Glutamatergic neuron (in vitro differentiated cells): Measurements from ENCODE around the gene GJA3. TPM values are rescaled to one million over a fixed set of nuclear protein-coding genes. Genes with fewer than 3 reads are reported as not detected.
A peak's percentile ranks its signal among the peaks of the same experiment; 100 is the strongest.

ENCODE experiments used
- DNase-seq: peaks from one replicate; pipeline ENCODE4 v3.0.0; 2022
- H3K27ac Mint-ChIP-seq: one replicate; pipeline ENCODE4 v1.8.0; 2020; ENCODE audit warnings: mild to moderate bottlenecking, mixed read lengths, inconsistent platforms; ENCODE audit not compliant: unreplicated experiment
- H3K27me3 Mint-ChIP-seq: one replicate; pipeline ENCODE4 v1.8.0; 2020; ENCODE audit warnings: mild to moderate bottlenecking, moderate library complexity, mixed read lengths, inconsistent platforms; ENCODE audit not compliant: unreplicated experiment
- H3K36me3 Mint-ChIP-seq: one replicate; pipeline ENCODE4 v1.8.0; 2020; ENCODE audit warnings: mild to moderate bottlenecking, mixed read lengths, inconsistent platforms; ENCODE audit not compliant: unreplicated experiment
- H3K4me1 Mint-ChIP-seq: one replicate; pipeline ENCODE4 v1.8.0; 2020; ENCODE audit warnings: mild to moderate bottlenecking, low read depth, mixed read lengths, inconsistent platforms; ENCODE audit not compliant: unreplicated experiment
- H3K4me3 Mint-ChIP-seq: one replicate; pipeline ENCODE4 v1.8.0; 2020; ENCODE audit warnings: mild to moderate bottlenecking, mixed read lengths, inconsistent platforms; ENCODE audit not compliant: unreplicated experiment
- H3K9me3 Mint-ChIP-seq: one replicate; pipeline ENCODE4 v1.8.0; 2020; ENCODE audit warnings: mild to moderate bottlenecking, moderate library complexity, mixed read lengths, inconsistent platforms; ENCODE audit not compliant: unreplicated experiment
- total RNA-seq: library from RNA; stranded (reverse); fragmentation: NEBNext Ultra II Directional; extraction: Animal tissue kit (Norgen Biotek cat#: 25700); gene quantifications from one replicate; pipeline ENCODE4 v1.2.1, GENCODE V29; 2021; ENCODE audit not compliant: unreplicated experiment
- TF ChIP-seq, protein P1 (sequence below): fragments of 200-600 bp; sonication (generic); IDR thresholded peaks from one replicate; pipeline ENCODE4 v1.5.0; 2021; ENCODE audit not compliant: partially characterized antibody, unreplicated experiment

GJA3 gene
- total RNA-seq, 1 donor from 2014 or later: not detected

DNA sequence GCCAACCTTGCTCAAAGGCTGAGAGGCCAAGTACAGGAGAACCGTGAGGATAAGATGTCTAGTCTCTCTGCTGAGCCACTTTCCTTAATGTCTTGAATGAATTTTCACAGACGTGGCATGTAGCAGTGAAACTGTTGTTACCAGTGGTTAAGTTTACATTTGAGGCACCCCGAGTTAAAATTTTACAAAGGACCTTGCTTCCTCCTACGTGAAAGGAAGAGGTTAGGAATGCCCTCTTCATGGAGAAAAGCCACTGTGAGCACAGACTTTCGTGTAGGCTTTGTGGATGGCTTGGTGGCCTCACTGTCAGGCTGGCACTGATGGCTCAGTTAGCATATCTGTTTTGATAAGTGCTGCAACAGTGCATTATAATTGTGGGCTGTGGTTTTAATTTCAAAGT lies 29.2 kb upstream of the GJA3 start:
- H3K4me3 Mint-ChIP-seq: no peak overlapping the region
- peaks cover 6% of the 10 kb centered on the region for H3K36me3 Mint-ChIP-seq
- H3K9me3 Mint-ChIP-seq: peaks cover 3% of the 10 kb centered on the region
- no peak overlapping the region for H3K27ac Mint-ChIP-seq
- peaks cover 10% of the 10 kb centered on the region for H3K4me1 Mint-ChIP-seq
- TF ChIP-seq, protein P1, sequence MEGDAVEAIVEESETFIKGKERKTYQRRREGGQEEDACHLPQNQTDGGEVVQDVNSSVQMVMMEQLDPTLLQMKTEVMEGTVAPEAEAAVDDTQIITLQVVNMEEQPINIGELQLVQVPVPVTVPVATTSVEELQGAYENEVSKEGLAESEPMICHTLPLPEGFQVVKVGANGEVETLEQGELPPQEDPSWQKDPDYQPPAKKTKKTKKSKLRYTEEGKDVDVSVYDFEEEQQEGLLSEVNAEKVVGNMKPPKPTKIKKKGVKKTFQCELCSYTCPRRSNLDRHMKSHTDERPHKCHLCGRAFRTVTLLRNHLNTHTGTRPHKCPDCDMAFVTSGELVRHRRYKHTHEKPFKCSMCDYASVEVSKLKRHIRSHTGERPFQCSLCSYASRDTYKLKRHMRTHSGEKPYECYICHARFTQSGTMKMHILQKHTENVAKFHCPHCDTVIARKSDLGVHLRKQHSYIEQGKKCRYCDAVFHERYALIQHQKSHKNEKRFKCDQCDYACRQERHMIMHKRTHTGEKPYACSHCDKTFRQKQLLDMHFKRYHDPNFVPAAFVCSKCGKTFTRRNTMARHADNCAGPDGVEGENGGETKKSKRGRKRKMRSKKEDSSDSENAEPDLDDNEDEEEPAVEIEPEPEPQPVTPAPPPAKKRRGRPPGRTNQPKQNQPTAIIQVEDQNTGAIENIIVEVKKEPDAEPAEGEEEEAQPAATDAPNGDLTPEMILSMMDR: no peak
- DNase-seq: no peak
- H3K27me3 Mint-ChIP-seq: peaks cover 19% of the 10 kb centered on the region

DNA sequence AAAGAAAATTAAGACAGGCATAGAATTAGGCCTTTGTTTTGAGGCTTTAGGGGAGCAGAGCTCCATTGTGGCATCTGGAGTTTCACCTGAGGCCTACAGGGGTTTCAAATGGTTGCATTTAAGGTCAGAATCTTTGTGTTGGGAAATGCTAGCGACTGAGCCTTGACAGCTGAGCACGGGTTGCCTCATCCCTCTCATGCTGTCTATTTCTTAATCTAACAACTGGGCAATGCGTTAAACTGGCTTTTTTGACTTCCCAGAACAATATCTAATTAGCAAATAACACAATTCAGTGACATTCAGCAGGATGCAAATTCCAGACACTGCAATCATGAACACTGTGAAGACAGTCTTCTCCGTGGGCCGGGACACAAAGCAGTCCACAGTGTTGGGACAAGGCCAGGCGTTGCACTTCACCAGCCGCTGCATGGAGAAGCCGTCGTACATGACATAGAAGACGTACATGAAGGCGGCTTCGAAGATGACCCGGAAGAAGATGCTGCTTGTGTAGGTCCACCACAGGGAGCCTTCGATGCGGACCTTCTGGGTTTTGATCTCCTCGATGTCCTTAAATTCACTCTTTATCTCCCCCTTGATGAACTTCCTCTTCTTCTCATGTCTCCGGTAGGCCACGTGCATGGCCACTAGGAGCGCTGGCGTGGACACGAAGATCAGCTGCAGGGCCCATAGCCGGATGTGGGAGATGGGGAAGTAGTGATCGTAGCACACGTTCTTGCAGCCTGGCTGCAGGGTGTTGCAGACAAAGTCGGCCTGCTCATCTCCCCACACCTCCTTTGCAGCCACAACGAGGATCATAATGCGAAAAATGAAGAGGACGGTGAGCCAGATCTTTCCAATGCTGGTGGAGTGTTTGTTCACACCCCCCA lies 28.1 kb upstream of the GJA3 start:
- H3K4me1 Mint-ChIP-seq: peaks cover 19% of the 10 kb centered on the region
- peaks cover 6% of the 10 kb centered on the region for H3K36me3 Mint-ChIP-seq
- TF ChIP-seq, protein P1: no peak
- H3K27me3 Mint-ChIP-seq: peaks cover 10% of the 10 kb centered on the region
- peak; percentile 47 for DNase-seq
- H3K27ac Mint-ChIP-seq: no peak overlapping the region
- H3K9me3 Mint-ChIP-seq: peaks cover 3% of the 10 kb centered on the region
- no peak overlapping the region for H3K4me3 Mint-ChIP-seq

DNA sequence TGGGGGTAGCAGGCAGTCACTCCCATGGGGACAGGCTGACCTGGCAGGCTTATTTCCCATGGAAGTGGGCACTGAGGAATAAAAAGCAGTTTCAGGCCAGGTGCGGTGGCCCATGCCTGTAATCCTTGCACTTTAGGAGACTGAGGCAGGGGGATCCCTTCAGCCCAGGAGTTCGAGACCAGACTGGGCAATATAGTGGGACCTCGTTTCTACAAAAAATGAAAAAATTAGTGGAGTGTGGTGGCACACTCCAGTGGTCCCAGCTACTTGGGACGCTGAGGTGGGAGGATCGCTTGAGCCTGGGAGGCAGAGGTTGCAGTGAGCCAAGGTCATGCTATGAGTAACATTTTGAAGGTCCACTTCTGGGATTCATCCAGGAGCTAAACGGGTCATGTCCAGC lies 25.9 kb upstream of the GJA3 start:
- Mint-ChIP-seq H3K4me1 (peaks cover 22% of the 10 kb centered on the region), H3K27ac (no peak overlapping the region), H3K27me3 (peaks cover 10% of the 10 kb centered on the region), H3K36me3 (peaks cover 6% of the 10 kb centered on the region), H3K9me3 (peaks cover 3% of the 10 kb centered on the region), H3K4me3 (no peak overlapping the region)
- TF ChIP-seq, protein P1: no peak
- no peak for DNase-seq

DNA sequence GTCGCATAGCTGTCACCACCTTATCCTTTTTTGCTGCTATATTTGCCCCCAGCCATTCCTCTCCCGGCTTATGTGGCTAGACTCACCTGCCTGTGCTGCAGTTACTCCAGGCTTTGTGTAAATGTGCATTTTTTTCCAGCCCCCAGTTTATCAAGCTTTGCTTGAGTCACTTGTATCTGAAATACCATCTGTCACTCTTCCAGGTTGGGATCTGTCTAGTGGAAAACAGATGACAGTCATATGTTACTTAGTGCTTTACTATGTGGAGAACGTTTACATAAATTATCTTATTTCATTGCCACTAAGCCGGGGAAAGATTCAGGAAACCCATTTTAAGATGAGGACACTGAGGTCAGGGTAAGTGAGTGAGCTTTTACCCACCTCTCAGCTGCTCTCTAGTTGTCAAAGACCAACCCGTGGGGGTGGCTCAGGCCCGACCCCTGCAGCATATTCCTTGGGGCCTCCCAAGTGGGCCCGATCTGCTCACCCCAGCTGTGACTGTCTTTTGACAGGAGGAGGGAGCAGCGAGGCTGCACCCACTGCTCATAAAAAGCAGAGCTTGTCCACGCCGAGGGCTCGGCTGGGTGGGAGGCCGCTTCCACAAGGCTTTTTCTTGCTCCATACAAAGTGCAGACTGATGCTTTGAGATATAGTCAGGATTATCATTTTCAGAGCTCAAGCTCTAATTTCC lies 24.7 kb upstream of the GJA3 start:
- no peak for DNase-seq
- H3K4me3 Mint-ChIP-seq: peak overlapping the region; percentile 56
- H3K9me3 Mint-ChIP-seq: peaks cover 3% of the 10 kb centered on the region
- H3K27ac Mint-ChIP-seq: peak overlapping the region; percentile 67
- peaks cover 6% of the 10 kb centered on the region for H3K27me3 Mint-ChIP-seq
- peaks cover 22% of the 10 kb centered on the region for H3K4me1 Mint-ChIP-seq
- TF ChIP-seq, protein P1: no peak
- H3K36me3 Mint-ChIP-seq: peaks cover 2% of the 10 kb centered on the region

DNA sequence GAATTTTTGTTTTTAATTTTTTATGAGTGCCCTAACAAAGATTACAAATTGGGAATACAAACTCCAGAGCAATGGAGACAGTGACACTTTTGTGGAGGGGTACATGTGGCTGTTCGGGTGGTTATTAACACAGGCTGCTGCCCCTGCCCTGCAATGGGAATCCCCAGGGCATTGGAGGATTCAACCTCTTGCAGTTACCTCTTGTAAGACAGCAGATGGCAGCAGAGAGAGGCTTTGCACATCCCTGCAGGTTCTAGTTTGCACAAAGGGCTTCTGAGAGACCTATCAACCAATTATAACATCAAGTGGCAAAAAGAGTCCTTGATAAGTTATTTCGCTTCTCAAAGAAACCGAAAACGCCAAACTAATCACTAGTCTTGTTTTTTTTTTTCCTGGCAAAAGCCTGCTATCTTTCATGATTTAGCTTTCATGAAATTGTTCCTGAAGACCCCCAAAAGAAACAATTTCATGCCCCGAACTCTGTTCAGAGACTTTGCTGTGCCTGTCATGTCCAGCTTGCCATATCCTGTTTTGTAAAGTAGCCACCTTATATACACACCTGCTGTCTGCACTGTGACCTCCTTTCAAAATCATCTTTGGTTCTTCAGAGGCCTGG lies 21.5 kb upstream of the GJA3 start:
- peaks cover 8% of the 10 kb centered on the region for H3K27me3 Mint-ChIP-seq
- H3K4me3 Mint-ChIP-seq: no peak overlapping the region
- TF ChIP-seq, protein P1: peak; percentile 81
- no peak for DNase-seq
- H3K36me3 Mint-ChIP-seq: peaks cover 4% of the 10 kb centered on the region
- H3K9me3 Mint-ChIP-seq: peaks cover 8% of the 10 kb centered on the region
- no peak overlapping the region for H3K27ac Mint-ChIP-seq
- H3K4me1 Mint-ChIP-seq: peaks cover 22% of the 10 kb centered on the region
